Measurements from ENCODE around the gene PRKRA. TPM values are rescaled to one million over a fixed set of nuclear protein-coding genes. Genes with fewer than 3 reads are reported as not detected.

PRKRA gene
- total and polyA plus RNA-seq, 2 experiments from 2014 or later: 44.0 to 67.1 TPM

GRCh38 chr2:178394859-178395258, 56.1 kb downstream of the PRKRA start (continued):
- TF ChIP-seq ZNF462 (CRISPR knock-in tag; IDR thresholded peaks at IDR 0.05) (no peak), ZNF331 (CRISPR knock-in tag; IDR thresholded peaks at IDR 0.05; ENCODE audit: low read depth) (no peak), EZH2 (IDR thresholded peaks at IDR 0.05; ENCODE audit: low read depth, unreplicated experiment) (no peak)

GRCh38 chr2:178392215-178392614, 58.8 kb downstream of the PRKRA start:
- Histone ChIP-seq H3K27ac (ENCODE audit: low read depth) (no peak overlapping the region), H3K4me2 (no peak overlapping the region), H3K9me2 (ENCODE audit: insufficient read depth) (no peaks in the 10 kb centered on the region), H4K20me1 (replicated peaks; ENCODE audit: insufficient read depth) (no peaks in the 10 kb centered on the region), H3K27me3 (ENCODE audit: insufficient read depth) (no peaks in the 10 kb centered on the region), H3K4me1 (ENCODE audit: insufficient read depth) (no peaks in the 10 kb centered on the region), H2AFZ (no peak overlapping the region), H3K4me3 (no peak overlapping the region), H3K79me2 (replicated peaks; ENCODE audit: insufficient read depth) (no peaks in the 10 kb centered on the region), H3F3A (replicated peaks; ENCODE audit: low read depth) (no peaks in the 10 kb centered on the region), H3K36me3 (ENCODE audit: insufficient read depth) (no peaks in the 10 kb centered on the region)
- Mint-ChIP-seq H3K4me3 (no peak overlapping the region), H3K4me1 (no peaks in the 10 kb centered on the region), H3K9me3 (no peaks in the 10 kb centered on the region), H3K36me3 (ENCODE audit: low read depth) (no peaks in the 10 kb centered on the region), H3K27me3 (ENCODE audit: insufficient read depth, low read depth, poor library complexity) (no peaks in the 10 kb centered on the region), H3K27ac (no peak overlapping the region)
- ATAC-seq (no peak), DNase-seq (ENCODE audit: low spot score) (no peak)
- TF ChIP-seq JUNB (IDR thresholded peaks at IDR 0.05; ENCODE audit: unreplicated experiment) (no peak), STAT1 (IDR thresholded peaks at IDR 0.05; ENCODE audit: unreplicated experiment) (no peak), EZH2phosphoT487 (IDR thresholded peaks at IDR 0.05; ENCODE audit: unreplicated experiment) (no peak), ZNF331 (CRISPR knock-in tag; IDR thresholded peaks at IDR 0.05; ENCODE audit: low read depth) (no peak), ZNF462 (CRISPR knock-in tag; IDR thresholded peaks at IDR 0.05) (no peak)

Measured in GM23338 (cell line).